ENCODE measurements around the gene ACTN1.

GRCh38 chr14:68824207-68824516 is 154.9 kb downstream of the ACTN1 start:
- TF ChIP-seq, protein P1, sequence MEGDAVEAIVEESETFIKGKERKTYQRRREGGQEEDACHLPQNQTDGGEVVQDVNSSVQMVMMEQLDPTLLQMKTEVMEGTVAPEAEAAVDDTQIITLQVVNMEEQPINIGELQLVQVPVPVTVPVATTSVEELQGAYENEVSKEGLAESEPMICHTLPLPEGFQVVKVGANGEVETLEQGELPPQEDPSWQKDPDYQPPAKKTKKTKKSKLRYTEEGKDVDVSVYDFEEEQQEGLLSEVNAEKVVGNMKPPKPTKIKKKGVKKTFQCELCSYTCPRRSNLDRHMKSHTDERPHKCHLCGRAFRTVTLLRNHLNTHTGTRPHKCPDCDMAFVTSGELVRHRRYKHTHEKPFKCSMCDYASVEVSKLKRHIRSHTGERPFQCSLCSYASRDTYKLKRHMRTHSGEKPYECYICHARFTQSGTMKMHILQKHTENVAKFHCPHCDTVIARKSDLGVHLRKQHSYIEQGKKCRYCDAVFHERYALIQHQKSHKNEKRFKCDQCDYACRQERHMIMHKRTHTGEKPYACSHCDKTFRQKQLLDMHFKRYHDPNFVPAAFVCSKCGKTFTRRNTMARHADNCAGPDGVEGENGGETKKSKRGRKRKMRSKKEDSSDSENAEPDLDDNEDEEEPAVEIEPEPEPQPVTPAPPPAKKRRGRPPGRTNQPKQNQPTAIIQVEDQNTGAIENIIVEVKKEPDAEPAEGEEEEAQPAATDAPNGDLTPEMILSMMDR (IDR thresholded peaks at IDR 0.05 in 4 of 5, conservative IDR thresholded peaks at IDR 0.05 in 1 of 5), result no peak
- TF ChIP-seq POLR2A (IDR thresholded peaks at IDR 0.05), result no peak
